Lung (tissue), 12 donors: Measurements from ENCODE around the gene STK38. TPM values are rescaled to one million over a fixed set of nuclear protein-coding genes. Genes with fewer than 3 reads are reported as not detected.

ENCODE experiments used
- ATAC-seq: fragments of 200-7000 bp; cut with Tn5 transposase; one replicate; pipeline ENCODE4 v1.9.1; 2020; ENCODE audit warnings: moderate number of reproducible peaks; ENCODE audit not compliant: insufficient read depth, low FRiP score
- DNase-seq, 3 donors: peaks; one replicate each; pipeline ENCODE4 v3.0.0-alpha.2; 2013 to 2017
- H3K27ac ChIP-seq, 2 donors: one replicate each; pipeline ENCODE4 v1.5.1; 2013; ENCODE audit warnings: mild to moderate bottlenecking in 2 of 2, moderate library complexity in 2 of 2, control low read depth in 1 of 2, inconsistent platforms in 1 of 2, low read depth in 1 of 2, low read length in 1 of 2
- H3K27me3 ChIP-seq, 3 donors: one replicate each; pipeline ENCODE4 v1.5.1; 2013; ENCODE audit warnings: low read length in 2 of 3; ENCODE audit not compliant: control insufficient read depth in 3 of 3, insufficient read depth in 3 of 3
- H3K36me3 ChIP-seq, 4 donors: one replicate each; pipeline ENCODE4 v1.5.1; 2013; ENCODE audit warnings: low read length in 4 of 4, mild to moderate bottlenecking in 1 of 4, moderate library complexity in 1 of 4; ENCODE audit not compliant: control insufficient read depth in 4 of 4, insufficient read depth in 4 of 4
- H3K4me1 ChIP-seq, 5 donors: one replicate each; pipeline ENCODE4 v1.5.1; 2013; ENCODE audit warnings: low read length in 5 of 5, mild to moderate bottlenecking in 2 of 5, moderate library complexity in 1 of 5; ENCODE audit not compliant: control insufficient read depth in 5 of 5, insufficient read depth in 5 of 5
- H3K4me3 ChIP-seq: one replicate; pipeline ENCODE4 v1.5.1; 2013; ENCODE audit warnings: mild to moderate bottlenecking, control low read depth, moderate library complexity
- H3K9ac ChIP-seq, 2 donors: one replicate each; pipeline ENCODE4 v1.5.1; 2013; ENCODE audit warnings: low read length in 2 of 2, control low read depth in 1 of 2; ENCODE audit not compliant: insufficient read depth in 1 of 2
- H3K9me3 ChIP-seq, 4 donors: one replicate each; pipeline ENCODE4 v1.5.1; 2013; ENCODE audit warnings: low read length in 3 of 4, mild to moderate bottlenecking in 1 of 4, moderate library complexity in 1 of 4; ENCODE audit not compliant: control insufficient read depth in 4 of 4, insufficient read depth in 3 of 4
- CTCF ChIP-seq: IDR thresholded peaks from 2 replicates; pipeline ENCODE4 v1.5.1; 2012; ENCODE audit warnings: mild to moderate bottlenecking; ENCODE audit errors: control extremely low read depth, extremely low read depth
- WGBS, 2 donors: extraction: QIAGEN DNeasy Blood & Tissue Kit; methylation state at CpG; one replicate each; pipeline ENCODE4 v1.1.7; 2013; 5-methylcytosine and 5-hydroxymethylcytosine counted together
- polyA plus RNA-seq, 2 donors: library from polyadenylated mRNA; stranded (reverse); fragments of 200-250 nt; gene quantifications; one replicate each; pipeline ENCODE4 v1.2.1, GENCODE V29; 2013
- total RNA-seq, 2 donors: library from RNA; depleted of rRNA in 1 of 2; stranded (reverse); fragments of >200 nt in 1 of 2; gene quantifications; one replicate each; pipeline ENCODE4 v1.2.1, GENCODE V29; 2014 to 2021
- donor health status: control.
- donor health status: control.
- donor health status: Bipolar disorder and iron deficiency.
- donor health status: healthy.
- donor health status: DM: yes; HTN: yes; CAD: no.

The STK38 gene
- total and polyA plus RNA-seq, 4 donors: 16.7 to 36.1 (median 22.8) TPM

GRCh38 chr6:36495086-36495485 lies 52.2 kb downstream of the STK38 start:
- no peak for ATAC-seq

GRCh38 chr6:36493859-36494258 lies 53.4 kb downstream of the STK38 start:
- Histone ChIP-seq H3K27me3 (no peaks in the 10 kb centered on the region), H3K9me3 (no peaks in the 10 kb centered on the region), H3K9ac (no peak overlapping the region), H3K4me1 (peaks cover 0 to 5% (median 0%) of the 10 kb centered on the region in 5 donors), H3K4me3 (no peak overlapping the region), H3K36me3 (peaks cover 12 to 32% (median 28%) of the 10 kb centered on the region in 4 donors), H3K27ac (no peak overlapping the region)
- peak in 2 of 3 donors; percentile 13 to 24 for DNase-seq
- no peak for TF ChIP-seq CTCF
- 27 to 55% methylated on average over 2 of the region's 2 CpGs for WGBS, 2 donors
- ATAC-seq: no peak

More at GRCh38 chr6:36495086-36495485, 52.2 kb downstream of the STK38 start:
- Histone ChIP-seq H3K36me3 (peaks cover 13 to 44% (median 30%) of the 10 kb centered on the region in 4 donors), H3K27ac (no peak overlapping the region), H3K4me1 (no peaks in the 10 kb centered on the region), H3K27me3 (no peaks in the 10 kb centered on the region), H3K9me3 (no peaks in the 10 kb centered on the region), H3K9ac (no peak overlapping the region), H3K4me3 (no peak overlapping the region)
- no peak for DNase-seq
- WGBS, 2 donors: 92 to 96% methylated on average over 5 of the region's 5 CpGs
- no peak for TF ChIP-seq CTCF

- 84 to 87% methylated on average over 6 of the region's 6 CpGs for WGBS, 2 donors
- H3K27ac ChIP-seq: peak overlapping the region in 1 of 2 donors; percentile 37
- ATAC-seq: no peak
Measured at GRCh38 chr6:36493319-36493718, 54.0 kb downstream of the STK38 start.

More at GRCh38 chr6:36493319-36493718, 54.0 kb downstream of the STK38 start:
- Histone ChIP-seq H3K4me1 (peaks cover 0 to 10% (median 0%) of the 10 kb centered on the region in 5 donors), H3K36me3 (peaks cover 12 to 31% (median 26%) of the 10 kb centered on the region in 4 donors), H3K27me3 (no peaks in the 10 kb centered on the region), H3K9me3 (no peaks in the 10 kb centered on the region), H3K4me3 (no peak overlapping the region), H3K9ac (no peak overlapping the region)
- TF ChIP-seq CTCF: no peak
- DNase-seq: no peak
